HG03378 (cell line): Measurements from ENCODE around the gene TNS1.

Experiments
- ATAC-seq: cut with Tn5 transposase; IDR thresholded peaks from one replicate; pipeline ENCODE4 v1.9.1; 2021; ENCODE audit warnings: mild to moderate bottlenecking, moderate library complexity; ENCODE audit not compliant: unreplicated experiment

Gene TNS1

DNA sequence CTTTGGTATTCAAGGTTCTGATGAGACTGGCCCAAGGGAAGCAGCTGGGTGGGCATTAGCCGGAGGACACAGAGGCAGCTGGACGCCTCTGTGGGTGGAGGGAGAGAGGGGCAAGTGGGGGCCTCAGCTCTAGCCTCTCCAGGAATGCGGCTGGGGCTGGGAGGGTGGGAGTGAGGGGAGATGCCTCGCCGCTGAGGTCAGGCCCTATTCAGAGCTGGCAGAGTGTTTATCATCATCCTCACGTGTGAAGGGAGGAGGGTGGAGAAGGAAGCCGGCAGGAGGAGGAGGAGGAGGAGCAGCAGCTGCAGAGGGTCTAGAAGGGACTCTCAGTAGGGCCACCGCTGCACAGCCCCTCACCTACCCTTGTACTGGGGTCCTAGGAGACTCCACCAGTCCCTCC lies 43.1 kb downstream of the TNS1 start:
- ATAC-seq = no peak

DNA sequence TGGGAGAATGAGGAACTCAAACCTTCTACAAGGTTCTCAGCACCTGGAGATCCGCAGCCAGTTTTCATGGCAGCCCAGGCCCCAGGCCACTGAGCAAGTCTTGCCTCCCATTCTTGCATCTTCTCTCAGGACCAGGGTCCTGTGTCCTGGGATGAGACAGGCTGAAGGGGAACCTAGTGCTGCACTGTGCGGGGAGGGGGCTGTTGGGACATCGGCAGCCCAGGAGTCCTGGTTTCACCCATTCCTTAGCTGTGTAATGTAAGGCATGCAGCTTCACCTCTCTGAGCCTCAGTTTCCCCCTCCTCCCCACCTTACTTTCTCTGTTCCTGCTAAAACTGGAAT lies 43.9 kb downstream of the TNS1 start:
- ATAC-seq = no peak

DNA sequence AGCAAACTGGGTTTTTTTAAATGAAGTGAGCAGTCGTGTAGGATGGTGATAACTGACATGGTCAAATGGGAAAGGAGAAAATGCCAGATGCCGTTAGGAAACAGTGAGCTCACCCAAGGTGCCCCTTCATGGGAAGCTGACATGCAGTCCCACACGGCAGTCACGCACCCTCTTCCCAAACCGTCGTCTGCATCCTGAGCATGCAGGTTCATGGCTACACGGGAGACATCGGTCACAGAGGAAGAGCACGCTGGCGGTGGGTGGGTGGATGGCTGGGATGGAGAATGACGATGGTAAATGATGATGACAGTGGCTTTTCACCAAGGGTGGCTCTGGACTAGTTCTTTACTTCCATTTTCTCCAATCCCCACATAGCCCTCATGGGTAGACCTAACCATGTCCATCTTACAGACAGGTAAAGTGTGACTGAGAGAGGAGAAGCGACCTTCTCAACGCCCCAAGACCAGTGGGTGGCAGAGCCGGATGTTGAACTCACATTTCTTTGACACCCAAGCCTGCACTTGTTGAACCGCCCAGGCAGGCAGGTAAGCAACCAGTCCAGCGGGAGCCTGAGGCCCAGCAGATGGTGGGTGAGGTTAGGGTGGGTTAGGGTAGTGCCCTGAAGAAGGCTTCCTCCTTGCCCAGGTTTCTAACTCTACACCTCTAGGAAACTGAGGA lies 44.5 kb downstream of the TNS1 start:
- ATAC-seq = no peak

DNA sequence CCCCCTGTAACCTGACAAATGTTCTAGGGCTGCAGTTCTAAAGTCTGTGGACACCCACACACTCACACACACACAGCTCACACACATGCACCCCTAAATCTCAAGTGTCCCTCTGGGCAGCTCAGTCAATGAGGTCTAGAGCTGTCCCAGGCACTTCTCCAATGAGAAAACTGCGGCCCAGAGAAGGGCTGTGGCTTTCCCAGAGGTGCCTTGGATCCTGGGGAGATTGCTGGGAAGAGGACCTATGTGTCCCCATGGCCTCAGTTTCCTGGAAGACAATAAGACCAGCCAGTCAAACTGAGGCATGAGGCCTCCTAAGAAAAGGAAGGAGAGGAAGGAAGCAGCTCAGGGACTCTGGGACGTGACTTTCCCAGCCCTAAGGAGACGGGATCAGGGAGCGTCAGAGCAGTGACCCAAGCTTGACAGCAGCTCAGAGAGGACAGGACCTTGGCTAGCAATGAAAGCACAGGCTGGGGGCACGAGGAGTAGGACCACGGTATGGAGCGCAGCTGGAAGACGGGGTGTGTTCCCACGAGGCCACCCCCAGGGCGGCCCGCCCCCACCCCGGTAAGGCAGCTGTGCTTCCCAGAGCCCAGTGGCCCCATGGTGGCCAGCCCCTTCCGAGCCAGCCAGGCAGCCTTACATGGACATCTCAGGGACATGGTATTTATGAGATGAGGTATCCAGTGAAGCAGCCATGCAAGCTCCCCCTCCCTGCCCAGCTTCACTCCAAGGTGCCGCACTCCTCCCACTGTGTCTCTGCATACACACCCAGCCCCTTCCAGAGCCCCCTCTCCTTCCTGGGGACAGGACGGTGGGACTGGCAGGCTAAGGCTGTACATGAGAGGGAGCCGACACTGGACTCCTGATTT lies 46.0 kb downstream of the TNS1 start:
- ATAC-seq = no peak

DNA sequence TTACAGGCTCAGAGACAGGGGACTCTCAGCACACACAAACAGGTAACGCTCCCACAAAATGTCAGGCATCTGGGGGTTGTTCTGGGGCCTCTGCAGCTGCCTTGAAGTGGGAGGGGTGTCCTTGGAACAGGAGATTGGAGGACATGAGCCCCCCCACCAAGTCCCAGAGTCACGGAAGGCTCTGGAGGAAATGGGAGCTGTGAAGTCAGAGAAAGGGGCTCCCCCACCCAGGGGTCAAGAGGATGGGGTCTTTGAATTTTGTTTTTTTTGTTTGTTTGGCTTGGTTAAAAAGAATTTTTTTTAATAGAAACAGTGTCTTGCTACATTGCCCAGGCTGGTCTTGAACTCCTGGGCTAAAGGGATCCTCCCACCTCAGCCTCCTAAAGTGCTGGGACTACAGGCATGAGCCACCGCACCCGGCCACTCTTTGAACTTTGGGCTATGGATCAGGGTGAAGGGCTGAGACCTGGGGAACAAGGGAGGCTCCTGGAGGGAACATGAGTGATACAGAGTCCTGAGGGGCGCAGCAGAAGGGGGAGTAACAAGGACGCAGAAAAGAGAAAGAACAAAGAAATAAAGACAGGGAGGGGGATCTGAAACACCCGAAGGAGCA lies 46.8 kb downstream of the TNS1 start:
- no peak for ATAC-seq

DNA sequence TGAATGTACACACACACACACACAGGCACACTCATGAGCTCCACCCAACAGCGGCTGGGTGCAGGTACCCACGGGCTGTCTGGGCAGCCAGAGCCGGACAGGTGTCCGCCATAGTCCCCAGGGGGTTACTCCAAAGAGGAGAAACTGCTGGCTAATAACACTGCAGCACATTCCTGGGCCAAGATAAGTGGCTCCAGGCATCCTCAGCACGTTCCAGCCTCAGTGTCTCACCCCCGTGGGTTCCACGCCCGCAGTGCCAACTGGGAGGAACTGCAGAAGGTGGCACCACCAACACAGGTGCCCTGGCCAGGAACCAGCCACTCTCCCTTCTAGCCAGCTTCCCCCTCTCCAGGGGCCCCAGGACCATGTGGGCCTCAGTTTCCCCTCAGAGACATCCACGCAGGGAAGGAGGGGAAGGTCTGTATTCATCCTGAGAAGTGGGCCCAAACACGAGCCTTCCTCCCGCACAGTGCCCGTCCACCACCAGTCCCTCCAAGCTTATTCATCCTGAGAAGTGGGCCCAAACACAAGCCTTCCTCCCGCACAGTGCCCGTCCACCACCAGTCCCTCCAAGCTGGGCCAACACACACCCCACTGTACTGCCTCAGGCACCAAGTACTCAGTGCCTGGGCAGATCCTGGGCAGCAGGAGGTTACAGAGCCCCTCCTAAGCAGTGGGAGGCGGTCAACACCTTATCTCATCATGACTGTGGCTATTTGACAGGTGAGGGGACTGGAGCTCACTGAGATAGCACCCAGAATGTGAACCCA lies 47.6 kb downstream of the TNS1 start:
- ATAC-seq = no peak

DNA sequence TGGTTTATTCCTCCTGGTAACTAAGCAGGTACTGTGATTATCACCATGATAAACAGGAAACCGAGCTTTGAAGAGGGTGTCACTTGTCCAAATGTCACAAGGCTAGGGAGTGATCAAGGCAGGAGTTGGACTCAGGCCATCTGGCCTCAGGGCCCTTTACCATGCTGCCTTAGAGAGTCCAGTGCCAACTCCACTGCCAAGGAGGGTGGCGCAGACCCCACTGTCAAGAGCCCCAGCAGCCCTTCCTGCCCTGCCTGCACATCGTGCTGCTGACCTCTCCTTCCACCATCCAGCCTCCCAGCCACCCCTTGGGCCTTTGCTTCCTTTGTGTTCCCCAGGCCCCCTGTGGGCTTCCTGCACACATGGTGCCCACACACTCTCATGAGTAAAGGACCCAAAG lies 48.3 kb downstream of the TNS1 start:
- ATAC-seq = no peak

DNA sequence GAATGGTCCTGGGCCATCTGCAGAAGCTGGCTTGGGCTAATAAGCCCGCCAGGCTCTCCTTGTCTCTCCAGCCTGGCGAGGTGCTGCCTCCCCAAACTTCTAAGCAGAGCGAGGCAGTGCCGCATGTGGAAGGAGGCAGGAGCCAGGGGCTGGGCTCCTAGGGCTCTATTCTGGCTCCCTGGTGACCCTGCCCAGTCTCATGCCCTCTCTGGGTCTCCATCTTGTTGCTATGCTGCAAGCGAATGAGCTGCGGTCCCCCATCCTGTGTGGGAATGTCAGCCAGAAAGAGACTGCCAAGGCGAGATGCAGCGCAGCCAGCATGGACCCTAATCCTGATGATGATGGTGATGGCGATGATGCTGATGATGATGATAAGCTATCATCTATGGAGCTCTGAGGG lies 48.7 kb downstream of the TNS1 start:
- ATAC-seq = no peak

DNA sequence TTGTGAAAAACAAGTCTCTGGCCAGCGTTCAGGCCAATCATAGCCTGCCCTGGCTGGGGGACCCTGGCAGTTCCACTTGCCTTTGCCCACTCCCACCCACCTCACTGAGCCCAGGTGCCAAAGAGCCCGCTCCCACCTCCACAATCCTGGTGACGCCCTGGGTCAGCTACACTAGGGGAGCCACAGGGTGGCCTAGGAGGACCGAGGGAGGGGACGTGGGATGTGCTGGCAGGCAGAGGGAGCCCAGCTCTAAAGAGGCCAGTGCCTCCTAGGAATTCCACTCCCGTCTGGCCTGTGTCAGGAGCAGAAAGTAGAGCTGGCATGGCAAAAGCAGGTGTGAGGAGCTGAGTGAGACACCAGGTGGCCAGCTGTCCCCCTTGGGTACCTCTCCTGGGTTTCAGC lies 49.3 kb downstream of the TNS1 start:
- no peak for ATAC-seq

DNA sequence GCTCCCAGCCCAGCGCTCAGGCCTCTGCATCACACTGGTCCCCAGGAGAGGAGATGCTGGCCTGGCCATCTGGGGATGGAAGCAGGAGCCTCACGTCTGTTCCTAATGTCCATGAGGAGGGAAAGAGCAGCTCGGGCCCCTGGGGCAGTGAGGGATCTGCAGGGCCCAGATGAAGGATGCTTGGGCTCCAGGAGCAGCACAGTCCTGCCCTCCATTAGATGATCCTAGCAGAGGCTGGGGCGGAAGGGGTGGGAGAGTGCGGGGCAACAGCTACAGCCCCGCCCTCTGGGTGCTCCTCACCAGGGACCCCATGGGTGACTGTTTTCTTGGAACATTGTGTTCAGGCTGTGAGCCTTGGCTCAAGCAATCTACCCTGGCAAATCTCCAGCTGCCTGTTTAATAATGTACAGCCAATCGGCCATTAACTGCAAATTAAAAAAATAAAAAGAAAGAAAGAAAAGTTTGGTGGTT lies 49.7 kb downstream of the TNS1 start:
- no peak for ATAC-seq

DNA sequence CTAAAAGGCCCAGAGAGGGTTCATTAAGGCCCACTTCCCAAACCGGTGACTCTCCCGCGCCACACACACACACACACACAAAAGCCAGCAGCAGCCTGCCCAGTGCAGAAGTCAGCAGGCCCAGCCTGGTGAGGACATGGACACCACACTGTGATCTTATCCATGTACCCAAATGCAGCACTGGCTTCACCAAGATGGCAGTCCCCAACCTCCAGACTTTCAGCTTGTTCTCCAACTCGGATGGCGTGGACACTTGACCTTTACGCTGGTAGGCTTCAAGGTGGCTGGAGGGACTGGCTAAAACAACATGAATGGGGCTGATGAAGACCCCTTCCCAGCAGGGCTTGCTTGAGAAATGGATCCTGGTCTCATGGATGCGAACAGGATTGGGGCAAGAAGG lies 50.4 kb downstream of the TNS1 start:
- no peak for ATAC-seq

DNA sequence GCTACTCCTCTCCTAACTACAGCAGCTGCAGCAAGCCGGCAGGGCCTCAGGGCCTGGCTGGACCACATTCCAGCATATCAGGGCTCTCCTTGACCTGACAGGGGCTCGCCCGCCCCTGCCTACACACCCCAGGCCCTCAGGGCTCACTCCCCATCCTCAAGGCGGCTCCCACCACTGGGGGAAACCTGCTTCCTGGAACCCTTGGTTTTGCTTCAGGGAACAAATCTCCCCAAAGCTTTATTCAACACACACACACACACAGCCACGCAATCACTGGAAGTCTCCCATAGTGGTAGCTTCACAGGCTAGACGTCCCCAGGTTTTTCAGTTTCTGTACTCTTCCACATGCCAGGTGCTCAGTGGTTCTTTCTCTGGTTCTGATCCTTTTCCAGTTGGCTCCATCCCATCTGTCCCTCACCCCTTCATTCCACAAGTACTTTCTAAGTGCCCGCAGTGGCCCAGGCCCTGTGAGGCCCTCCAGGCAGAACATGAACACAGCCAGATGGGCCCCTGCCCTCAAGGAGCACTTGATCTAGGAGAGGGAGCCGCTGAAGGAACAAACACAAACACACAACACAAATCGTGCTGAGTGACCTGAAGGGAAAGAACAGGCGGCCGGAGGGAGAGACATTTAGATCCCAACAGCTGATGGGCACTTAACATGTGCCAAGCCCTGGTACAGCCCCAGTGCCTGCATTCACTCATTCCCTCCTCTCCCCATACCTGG lies 51.1 kb downstream of the TNS1 start:
- no peak for ATAC-seq

DNA sequence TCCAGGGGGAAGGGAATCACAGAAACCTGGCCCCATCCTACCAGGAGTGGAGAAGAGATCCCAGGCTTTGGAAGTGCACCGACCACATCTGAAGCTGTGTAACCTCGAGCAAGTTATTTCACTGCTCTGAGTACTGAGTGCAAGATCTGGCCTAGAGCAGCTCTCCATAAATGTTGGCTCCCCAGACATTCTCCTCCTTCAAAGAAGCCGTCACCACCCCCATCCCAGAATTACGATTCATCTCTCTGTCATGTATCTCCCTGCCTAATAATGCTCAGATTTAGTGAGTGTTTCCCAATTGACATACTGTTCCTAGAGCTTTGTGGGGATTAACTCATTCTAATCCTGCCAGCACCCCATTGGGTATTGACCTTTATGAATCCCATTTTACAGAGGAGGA lies 51.7 kb downstream of the TNS1 start:
- no peak for ATAC-seq

DNA sequence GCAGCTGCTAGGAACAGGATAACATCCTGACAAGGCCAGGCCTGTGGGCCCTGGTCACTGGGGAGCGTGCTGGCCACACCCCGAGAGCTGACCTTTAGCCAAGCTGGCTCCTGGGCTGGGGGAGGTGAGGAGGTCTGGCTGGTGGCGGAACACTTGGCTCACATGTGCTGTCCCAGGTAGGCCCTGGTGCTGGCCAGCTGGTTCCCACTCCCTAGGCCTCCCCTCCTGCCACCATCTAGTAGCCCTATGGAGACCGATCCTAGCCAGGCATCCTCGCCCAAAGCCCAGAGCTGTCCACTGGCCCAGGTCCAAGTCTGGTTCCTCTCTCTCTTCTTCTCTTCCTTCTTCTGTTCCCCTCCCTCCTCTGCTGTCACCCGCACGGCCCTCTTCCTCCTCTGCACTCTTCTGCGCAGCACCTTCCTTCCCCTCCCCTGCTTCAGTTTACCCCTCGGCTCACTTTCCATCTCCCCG lies 52.4 kb downstream of the TNS1 start:
- ATAC-seq = no peak

DNA sequence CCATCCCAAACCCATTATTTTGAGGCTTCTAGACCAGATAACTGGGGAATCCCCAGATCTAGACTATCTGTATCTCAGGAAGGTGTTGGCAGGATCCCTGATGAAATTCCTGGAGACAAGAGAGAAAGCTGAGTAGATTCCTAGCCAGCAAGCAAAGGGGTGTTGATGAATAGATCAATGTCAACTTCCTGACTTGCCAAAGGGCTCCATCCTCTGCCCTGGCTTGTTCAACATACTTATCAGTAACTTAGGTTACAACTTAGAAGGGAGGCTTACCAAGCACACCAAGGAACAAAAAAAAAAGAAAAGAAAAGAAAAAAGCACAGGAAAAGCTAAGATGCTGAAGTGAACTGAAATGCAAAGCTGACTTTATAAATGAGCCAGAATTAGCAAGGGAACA lies 53.3 kb downstream of the TNS1 start:
- ATAC-seq = no peak

DNA sequence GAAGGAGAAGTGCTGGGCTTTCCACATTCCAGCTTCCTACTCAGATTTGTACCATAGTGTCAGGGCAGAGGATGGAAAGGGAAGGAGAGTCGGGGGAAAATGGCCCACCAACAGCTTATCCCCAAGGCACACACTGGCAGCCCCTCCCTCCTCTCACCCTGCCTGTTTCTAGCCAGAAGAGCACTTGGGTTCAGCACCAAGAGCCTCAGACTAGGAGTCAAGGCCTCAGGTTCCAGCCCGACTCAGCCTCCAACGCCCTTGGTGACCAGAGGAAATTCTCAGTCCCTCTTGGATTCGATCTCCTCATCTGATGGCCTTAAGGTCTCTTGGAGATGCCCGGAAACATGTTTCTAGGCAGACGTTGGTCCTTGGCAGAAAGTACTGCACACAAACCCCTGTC lies 53.9 kb downstream of the TNS1 start:
- ATAC-seq = no peak

DNA sequence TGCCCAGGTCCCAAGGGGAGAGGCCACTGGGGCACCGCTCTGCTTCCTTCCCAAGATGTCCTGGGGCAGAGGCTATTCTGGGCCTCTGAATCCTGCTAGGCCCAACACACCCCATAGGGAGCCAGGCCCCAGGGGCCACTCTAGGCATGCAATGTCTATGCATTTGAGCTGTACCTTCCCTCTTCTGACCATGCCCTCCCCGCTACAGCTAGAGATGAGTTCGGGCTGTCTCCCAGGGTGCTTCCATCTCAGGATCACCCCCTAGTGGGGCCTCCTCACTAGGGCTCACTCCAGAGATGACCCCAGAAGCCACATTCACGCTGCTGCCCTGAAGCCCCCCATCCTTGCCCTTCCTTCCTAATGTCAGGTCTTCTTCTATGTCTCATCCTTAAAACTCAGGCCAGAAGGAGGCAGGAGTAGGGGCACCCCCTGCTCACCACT lies 54.4 kb downstream of the TNS1 start:
- no peak for ATAC-seq

DNA sequence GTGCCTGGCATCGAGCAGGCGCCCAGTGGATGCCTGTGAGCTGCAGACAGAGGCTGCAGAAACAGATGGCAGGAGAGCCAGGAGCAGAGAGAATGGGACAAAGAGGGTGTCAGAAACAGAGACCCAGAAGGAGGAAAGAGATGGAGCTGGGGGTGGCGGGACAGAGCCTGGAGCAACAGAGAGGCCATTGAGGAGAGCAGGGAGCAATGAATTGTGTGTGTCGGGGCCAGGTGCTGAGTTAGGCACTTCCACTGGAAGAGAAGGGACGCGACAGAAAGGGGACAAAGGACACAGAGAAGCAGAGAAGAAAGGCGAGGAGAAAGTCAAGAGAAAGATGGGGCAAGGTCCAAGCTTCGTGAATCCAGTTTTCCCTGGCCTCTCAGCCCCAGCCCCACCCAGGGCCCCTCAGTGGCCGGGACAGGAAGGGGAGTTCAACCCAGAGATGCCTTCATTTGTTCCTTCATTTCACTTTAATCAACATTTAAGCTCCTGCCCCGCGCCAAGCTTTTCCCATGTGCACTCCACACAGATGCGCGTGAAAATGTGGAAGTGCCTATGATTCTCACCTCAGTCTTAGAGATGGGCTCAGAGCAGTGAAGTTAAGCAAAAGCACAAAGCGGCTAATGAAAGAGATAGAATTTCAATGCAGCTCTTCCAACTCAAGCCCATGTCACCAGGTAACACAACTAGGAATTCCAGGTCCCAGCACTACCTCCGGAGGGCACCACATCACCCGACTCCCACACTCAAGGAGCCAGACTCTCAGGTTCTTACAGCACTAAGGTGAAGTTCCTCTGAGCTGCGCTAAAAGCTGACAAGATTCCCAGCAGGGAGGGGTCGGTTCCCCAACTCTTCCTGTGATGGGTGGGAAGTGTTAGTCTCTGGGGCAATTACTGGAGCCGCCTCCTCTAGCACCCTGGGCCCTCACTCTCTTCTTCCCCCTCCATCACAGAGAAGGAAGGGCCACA lies 55.1 kb downstream of the TNS1 start:
- ATAC-seq = no peak

DNA sequence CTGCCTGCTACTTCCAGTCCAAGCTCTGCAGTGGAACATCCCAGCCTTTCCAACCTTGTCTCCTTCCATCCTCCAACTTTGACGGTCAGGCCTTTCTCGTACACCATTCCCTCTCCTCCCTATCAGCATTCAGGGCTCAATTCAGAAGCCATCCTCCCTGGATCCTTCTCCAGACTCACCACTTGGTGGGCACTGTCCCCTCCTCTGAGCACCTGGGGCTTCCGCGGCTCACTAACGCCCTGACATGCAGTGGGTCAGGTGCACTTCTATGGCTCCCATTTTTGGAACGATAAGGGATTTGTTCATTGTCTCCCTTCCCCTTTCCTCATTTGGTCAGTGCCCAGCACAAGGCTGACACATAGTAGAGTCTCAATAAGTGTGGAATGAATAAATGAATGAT lies 56.7 kb downstream of the TNS1 start:
- ATAC-seq = no peak
